ENCODE measurements around the gene SEPTIN12. TPM values are rescaled to one million over a fixed set of nuclear protein-coding genes. Genes with fewer than 3 reads are reported as not detected.

SEPTIN12 gene
- total and polyA plus RNA-seq, 10 of the 15 experiments (the other 5 are each of a cell fraction or from before 2014, with no cell fraction given) = not detected

DNA sequence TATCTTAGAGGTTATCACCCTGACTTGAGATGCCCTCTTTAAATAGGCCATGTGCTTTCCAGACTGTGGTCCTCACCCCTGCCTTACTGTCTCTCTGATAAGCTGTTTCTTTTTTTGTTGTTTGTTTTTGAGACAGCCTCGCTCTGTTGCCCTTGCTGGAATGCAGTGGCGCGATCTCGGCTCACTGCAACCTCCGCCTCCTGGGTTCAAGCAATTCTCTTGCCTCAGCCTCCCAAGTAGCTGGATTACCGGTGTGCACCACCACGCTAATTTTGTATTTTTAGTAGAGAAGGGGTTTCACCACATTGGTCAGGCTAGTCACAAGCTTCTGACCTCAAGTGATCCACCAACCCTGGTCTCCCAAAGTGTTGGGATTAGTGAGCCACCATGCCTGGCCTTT lies 765 bp upstream of the SEPTIN12 start (continued):
- TF ChIP-seq, protein P1, sequence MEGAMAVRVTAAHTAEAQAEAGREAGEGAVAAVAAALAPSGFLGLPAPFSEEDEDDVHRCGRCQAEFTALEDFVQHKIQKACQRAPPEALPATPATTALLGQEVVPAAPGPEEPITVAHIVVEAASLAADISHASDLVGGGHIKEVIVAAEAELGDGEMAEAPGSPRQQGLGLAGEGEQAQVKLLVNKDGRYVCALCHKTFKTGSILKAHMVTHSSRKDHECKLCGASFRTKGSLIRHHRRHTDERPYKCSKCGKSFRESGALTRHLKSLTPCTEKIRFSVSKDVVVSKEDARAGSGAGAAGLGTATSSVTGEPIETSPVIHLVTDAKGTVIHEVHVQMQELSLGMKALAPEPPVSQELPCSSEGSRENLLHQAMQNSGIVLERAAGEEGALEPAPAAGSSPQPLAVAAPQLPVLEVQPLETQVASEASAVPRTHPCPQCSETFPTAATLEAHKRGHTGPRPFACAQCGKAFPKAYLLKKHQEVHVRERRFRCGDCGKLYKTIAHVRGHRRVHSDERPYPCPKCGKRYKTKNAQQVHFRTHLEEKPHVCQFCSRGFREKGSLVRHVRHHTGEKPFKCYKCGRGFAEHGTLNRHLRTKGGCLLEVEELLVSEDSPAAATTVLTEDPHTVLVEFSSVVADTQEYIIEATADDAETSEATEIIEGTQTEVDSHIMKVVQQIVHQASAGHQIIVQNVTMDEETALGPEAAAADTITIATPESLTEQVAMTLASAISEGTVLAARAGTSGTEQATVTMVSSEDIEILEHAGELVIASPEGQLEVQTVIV (IDR thresholded peaks at IDR 0.05; ENCODE audit: borderline replicate concordance, partially characterized antibody) = no peak
- TF ChIP-seq ZNF274 (IDR thresholded peaks at IDR 0.05; ENCODE audit: insufficient read depth, insufficient read length) = no peak
- no peak for TF ChIP-seq MEF2B (IDR thresholded peaks at IDR 0.05; ENCODE audit: partially characterized antibody, poor library complexity, severe bottlenecking)

DNA sequence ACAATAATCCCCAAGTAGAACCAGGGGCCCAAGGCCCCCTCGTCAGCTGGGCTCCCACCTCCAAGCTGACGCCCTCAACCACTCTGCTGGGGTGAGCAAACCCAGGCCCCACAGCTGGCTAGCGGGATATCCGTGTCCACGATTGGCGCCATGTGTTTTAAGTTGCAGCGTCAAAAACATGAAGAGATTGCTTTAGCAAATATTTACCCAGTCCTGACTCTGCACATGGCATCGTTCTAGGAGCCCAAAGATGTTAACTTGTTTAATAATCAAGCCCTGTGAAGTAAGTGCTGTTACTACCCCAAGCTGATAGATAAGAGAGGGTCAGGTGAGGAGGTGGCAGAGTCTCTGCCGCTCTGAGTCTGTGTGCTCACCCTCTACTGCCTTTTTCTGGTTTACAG lies 344 bp upstream of the SEPTIN12 start:
- POLR2A ChIA-PET = no interaction called here
- H3K27me3 ChIP-seq (replicated peaks in 1 of 2; ENCODE audit: control insufficient read depth in 2 of 2, insufficient read depth in 2 of 2, low read length in 1 of 2) = no peaks in the 10 kb centered on the region
- FAIRE-seq (no peak), ATAC-seq (no peak), DNase-seq (ENCODE audit: low read depth, low spot score) (no peak)
- no peak overlapping the region for H3K4me3 ChIP-seq
- BruUV-seq (replicated peaks) = no TSS peak
- no peak overlapping the region for H2AFZ ChIP-seq (ENCODE audit: control insufficient read depth, low read depth, low read length)
- in situ Hi-C loops (cut with MboI) (no loop called here), intact Hi-C loops (cut with micrococcal nuclease; ENCODE audit: unreplicated experiment) (no loop called here)
- no peaks in the 10 kb centered on the region for H3K79me2 ChIP-seq (ENCODE audit: control insufficient read depth, insufficient read depth, low read length)
- H3K4me1 ChIP-seq (ENCODE audit: control insufficient read depth, insufficient read depth, low read length) = no peaks in the 10 kb centered on the region
- SMC1A ChIA-PET (ENCODE audit: uncharacterized antibody, unreplicated experiment) = no interaction called here
- H3K9ac ChIP-seq (ENCODE audit: control insufficient read depth, insufficient read depth, low read length) = no peak overlapping the region
- CTCF ChIA-PET = interaction anchor here (1.1 kb wide), 1 partner anchor 54 kb away, joined by 3 read pairs; the partner anchor contains the start of genes ANKS3 and DNAAF8
- no peaks in the 10 kb centered on the region for H4K20me1 ChIP-seq (ENCODE audit: control insufficient read depth, insufficient read depth)
- H3K36me3 ChIP-seq (ENCODE audit: control insufficient read depth in 2 of 2, insufficient read depth in 2 of 2, low read length in 1 of 2) = no peaks in the 10 kb centered on the region
- RAD21 ChIA-PET (ENCODE audit: unreplicated experiment) = no interaction called here
- no peaks in the 10 kb centered on the region for H3K9me3 ChIP-seq (replicated peaks; ENCODE audit: control insufficient read depth, insufficient read depth, low read length)
- H3K4me2 ChIP-seq (ENCODE audit: control insufficient read depth, insufficient read depth) = no peak overlapping the region
- TF ChIP-seq TCF3 (IDR thresholded peaks at IDR 0.05; ENCODE audit: borderline replicate concordance, insufficient read depth, low read depth, low read length) = no peak
- TF ChIP-seq CBX3 (IDR thresholded peaks at IDR 0.05; ENCODE audit: borderline replicate concordance, low read depth) = no peak
- TF ChIP-seq PML (IDR thresholded peaks at IDR 0.05; ENCODE audit: low read length) = no peak
- TF ChIP-seq HDAC6 (IDR thresholded peaks at IDR 0.05; ENCODE audit: unreplicated experiment) = no peak
- no peak overlapping the region for H3K27ac ChIP-seq (ENCODE audit: control insufficient read depth, insufficient read depth)
- 50% methylated on average over 9 of the region's 9 CpGs for WGBS (ENCODE audit: insufficient coverage, insufficient replicate concordance, low lambda C conversion rate, missing lambda C conversion rate)
